AG09319 (cell line): Measurements from ENCODE around the gene TFDP2.

Source experiments
- DNase-seq: peaks from one replicate; pipeline ENCODE4 v3.0.0-alpha.2; 2010; ENCODE audit warnings: low read depth; ENCODE audit errors: extremely low read depth
- TF ChIP-seq, protein P1 (sequence below): IDR thresholded peaks from 2 replicates; pipeline ENCODE4 v1.5.1; 2011; ENCODE audit warnings: low read depth, mild to moderate bottlenecking, inconsistent platforms, low read length, moderate library complexity

The TFDP2 gene

DNA sequence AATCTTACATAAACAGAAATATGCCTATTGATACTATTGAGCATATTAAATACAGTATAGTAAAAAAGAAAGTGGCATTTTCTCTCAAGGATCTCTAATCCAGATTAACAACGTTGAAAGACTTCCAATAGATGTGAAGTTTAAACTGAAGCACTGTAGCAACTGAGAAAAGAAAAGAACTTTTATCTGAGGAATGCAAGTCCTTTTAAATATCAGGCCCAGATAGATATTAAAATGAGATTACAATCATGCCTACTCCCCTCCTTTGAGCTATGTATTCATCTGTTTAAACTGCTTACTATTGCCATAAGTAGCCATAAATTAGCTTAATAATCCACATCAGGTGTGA lies 102.3 kb downstream of the TFDP2 start:
- DNase-seq = no peak
- TF ChIP-seq, protein P1, sequence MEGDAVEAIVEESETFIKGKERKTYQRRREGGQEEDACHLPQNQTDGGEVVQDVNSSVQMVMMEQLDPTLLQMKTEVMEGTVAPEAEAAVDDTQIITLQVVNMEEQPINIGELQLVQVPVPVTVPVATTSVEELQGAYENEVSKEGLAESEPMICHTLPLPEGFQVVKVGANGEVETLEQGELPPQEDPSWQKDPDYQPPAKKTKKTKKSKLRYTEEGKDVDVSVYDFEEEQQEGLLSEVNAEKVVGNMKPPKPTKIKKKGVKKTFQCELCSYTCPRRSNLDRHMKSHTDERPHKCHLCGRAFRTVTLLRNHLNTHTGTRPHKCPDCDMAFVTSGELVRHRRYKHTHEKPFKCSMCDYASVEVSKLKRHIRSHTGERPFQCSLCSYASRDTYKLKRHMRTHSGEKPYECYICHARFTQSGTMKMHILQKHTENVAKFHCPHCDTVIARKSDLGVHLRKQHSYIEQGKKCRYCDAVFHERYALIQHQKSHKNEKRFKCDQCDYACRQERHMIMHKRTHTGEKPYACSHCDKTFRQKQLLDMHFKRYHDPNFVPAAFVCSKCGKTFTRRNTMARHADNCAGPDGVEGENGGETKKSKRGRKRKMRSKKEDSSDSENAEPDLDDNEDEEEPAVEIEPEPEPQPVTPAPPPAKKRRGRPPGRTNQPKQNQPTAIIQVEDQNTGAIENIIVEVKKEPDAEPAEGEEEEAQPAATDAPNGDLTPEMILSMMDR = no peak

DNA sequence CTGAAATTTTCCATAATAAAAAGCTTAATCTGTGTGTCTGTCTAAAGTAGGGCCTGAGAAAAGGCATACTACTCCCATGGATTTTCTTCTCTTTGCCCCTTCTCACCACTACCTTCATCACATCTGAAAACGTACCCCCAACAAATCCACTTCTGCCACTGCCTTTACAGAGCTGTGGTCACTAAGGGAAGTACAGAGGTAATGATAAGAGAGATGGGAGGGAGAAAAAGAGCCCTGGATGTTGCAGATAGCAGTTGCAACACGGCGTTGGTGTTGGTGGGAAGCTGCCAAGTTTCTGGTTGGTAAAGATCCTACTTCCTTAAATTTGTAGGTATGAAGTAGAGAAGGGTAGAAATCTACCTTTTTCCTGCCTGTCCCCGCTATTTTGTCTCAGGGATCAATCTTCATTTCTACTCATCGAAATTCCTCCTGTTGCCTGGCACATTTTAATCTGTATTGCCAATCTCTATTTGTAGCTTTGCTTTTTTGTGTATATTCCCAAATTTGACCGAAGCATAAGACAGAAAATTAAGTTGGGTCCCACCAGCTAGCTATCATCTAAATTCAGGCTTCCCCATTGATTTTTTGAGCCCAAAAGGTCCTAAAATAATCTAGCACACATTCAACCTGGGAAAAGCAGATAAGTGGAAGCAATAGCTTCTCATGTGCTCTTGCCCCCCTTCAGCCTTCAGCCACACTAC lies 102.9 kb downstream of the TFDP2 start:
- DNase-seq = no peak
- TF ChIP-seq, protein P1 = no peak

DNA sequence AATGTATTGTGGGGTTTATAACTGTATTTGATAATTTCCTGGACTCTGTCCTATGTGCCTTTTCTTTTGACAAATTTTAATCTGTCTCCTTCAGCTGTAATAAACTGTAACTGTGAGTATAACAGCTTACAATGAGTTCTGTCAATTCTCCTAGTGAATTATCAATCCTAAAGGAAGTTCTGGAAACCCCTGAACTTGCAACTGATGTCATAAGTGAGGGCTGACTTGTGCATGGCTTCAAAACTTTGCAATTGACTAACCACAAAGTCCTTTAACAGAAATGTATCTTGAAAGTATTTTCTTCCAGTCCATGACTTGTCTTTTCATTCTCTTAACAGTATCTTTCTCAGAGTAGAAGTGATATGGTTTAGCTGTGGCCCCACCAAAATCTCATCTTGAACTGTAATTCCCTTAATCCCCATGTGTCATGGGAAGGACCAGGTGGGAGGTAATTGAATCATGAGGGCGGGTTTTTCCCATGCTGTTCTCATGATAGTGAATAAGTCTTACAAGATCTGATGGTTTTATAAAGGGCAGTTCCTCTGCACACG lies 108.3 kb downstream of the TFDP2 start:
- TF ChIP-seq, protein P1 = no peak
- DNase-seq = no peak

DNA sequence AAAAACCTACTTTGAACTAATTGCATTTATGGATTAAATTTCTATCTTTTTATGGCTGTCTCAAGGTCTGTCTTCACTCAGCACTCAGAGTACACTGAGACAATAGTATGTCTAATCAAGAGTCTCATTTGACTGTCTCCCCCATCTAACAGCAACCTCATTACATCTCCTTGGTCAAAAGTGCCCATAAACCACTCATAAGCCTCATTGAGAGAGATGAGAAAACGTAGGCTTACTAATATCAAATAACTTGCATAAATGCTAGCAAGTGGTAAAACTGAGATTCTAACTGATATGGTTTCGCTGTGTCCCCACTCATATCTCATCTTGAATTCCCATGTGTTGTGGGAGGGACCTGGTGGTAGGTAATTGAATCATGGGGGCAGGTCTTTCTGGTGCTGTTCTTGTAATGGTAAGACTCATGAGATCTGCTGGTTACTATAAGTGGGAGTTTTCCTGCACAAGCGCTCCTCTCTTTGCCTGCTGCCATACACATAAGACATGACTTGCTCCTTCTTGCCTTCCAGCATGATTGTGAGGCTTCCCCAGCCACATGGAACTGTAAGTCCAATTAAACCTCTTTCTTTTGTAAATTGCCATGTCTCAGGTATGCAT lies 113.9 kb downstream of the TFDP2 start:
- TF ChIP-seq, protein P1 = no peak
- DNase-seq = no peak

DNA sequence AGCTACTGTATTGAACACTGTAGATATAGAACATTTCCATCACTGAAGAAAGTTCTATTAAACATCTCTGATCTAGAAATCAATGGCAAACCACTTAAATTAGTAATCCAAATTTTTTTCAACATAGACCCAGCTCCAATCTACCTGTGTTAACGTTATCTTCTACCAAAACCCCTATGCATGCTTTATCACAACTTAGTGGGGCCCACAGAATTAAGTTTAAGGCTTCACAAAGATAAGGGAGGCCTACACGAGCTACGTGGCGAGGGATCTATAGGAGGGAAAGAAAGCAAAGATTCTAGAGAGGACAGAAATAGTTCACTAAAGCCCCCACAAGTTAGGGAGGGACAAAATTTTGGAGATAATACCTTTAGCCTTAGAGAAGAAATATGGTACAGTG lies 116.1 kb downstream of the TFDP2 start:
- DNase-seq = no peak
- TF ChIP-seq, protein P1 = no peak

DNA sequence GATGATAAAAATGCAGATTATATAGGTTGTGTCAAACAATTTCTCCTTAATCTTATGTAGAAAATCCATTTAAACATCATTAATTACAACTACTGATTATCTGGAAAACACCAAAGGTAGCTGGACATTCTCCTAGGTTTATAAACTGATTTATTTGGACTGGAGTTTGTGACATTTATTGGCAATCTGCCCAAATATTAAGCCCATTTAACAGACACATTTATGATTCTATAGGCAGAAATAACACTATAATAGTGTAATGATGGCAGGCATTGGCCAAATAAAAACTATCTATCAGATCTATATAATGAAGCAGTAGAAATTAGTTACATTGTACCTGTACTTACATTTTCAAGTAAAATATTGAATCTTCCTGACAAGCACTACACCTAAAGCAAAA lies 117.8 kb downstream of the TFDP2 start:
- DNase-seq = no peak
- TF ChIP-seq, protein P1 = no peak

DNA sequence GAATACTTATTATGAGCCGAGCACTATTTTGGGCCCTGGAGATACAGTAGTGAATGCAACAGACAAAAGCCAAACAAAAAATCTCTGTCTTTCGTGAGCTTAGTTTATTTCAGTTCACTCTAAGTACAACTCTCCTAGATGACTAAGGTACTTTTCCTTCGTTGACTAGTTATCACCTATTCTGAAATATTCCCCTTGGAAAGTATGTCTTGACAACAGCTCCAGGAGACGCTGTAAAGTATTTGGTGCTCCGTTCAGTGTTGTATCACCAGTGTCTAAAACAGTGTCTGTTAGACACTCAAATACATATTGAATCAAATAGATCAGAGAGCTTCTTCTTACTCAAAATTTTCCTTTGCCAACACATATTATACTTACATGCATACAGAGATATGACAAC lies 119.6 kb downstream of the TFDP2 start:
- DNase-seq = no peak
- TF ChIP-seq, protein P1 = no peak
